CD14-positive monocyte (primary cell): ENCODE measurements around the gene TES. TPM values are rescaled to one million over a fixed set of nuclear protein-coding genes. Genes with fewer than 3 reads are reported as not detected.
A peak's percentile ranks its signal among the peaks of the same experiment; 100 is the strongest.

Experiments
- DNase-seq, 3 donors: peaks; one replicate each; pipeline ENCODE4 v3.0.0-alpha.2; 2011 to 2022
- H2AFZ ChIP-seq: 2 replicates; pipeline ENCODE4 v1.6.0; 2012; ENCODE audit warnings: mild to moderate bottlenecking, low read depth, low read length, inconsistent platforms; ENCODE audit not compliant: insufficient read depth, poor library complexity, severe bottlenecking
- H3K27ac ChIP-seq, 2 donors: 1 replicate in 1 of 2; 2 replicates in 1 of 2; pipeline ENCODE4 v1.5.1; 2012 to 2013; ENCODE audit warnings: low read length in 2 of 2, control low read depth in 1 of 2, inconsistent platforms in 1 of 2, low read depth in 1 of 2, mild to moderate bottlenecking in 1 of 2
- H3K27me3 ChIP-seq, 2 donors: one replicate each; pipeline versions ENCODE4 v1.6.0 to v1.6.1; 2011 to 2013; ENCODE audit warnings: low read length in 2 of 2; ENCODE audit not compliant: control insufficient read depth in 2 of 2, insufficient read depth in 2 of 2
- H3K36me3 ChIP-seq, 2 donors: replicated peaks in 1 of 2; 1 replicate in 1 of 2; 2 replicates in 1 of 2; pipeline versions ENCODE4 v1.5.1 to v1.6.1; 2012 to 2013; ENCODE audit warnings: low read length in 2 of 2, control low read depth in 1 of 2, inconsistent platforms in 1 of 2, mild to moderate bottlenecking in 1 of 2; ENCODE audit not compliant: insufficient read depth in 2 of 2, control insufficient read depth in 1 of 2
- H3K4me1 ChIP-seq, 2 donors: 1 replicate in 1 of 2; 2 replicates in 1 of 2; pipeline versions ENCODE4 v1.5.1 to v1.6.1; 2012 to 2013; ENCODE audit warnings: low read length in 2 of 2, control low read depth in 1 of 2, inconsistent platforms in 1 of 2, mild to moderate bottlenecking in 1 of 2, moderate library complexity in 1 of 2; ENCODE audit not compliant: insufficient read depth in 2 of 2, control insufficient read depth in 1 of 2
- H3K4me2 ChIP-seq: replicated peaks from 2 replicates; pipeline ENCODE3; 2012; ENCODE audit warnings: low read length, moderate library complexity, mild to moderate bottlenecking; ENCODE audit not compliant: poor library complexity, severe bottlenecking; ENCODE audit errors: extremely low read depth
- H3K4me3 ChIP-seq, 3 experiments: fragments of 200-600 bp in 1 of 3; sonication (generic) in 1 of 3; replicated peaks in 1 of 3; 1 replicate in 2 of 3; 2 replicates in 1 of 3; pipeline ENCODE4 v1.5.1; 2011 to 2013; ENCODE audit warnings: low read length in 3 of 3, mild to moderate bottlenecking in 3 of 3, control low read depth in 2 of 3, low read depth in 2 of 3, inconsistent platforms in 1 of 3, moderate library complexity in 1 of 3
- H3K79me2 ChIP-seq: 2 replicates; pipeline ENCODE4 v1.6.0; 2012; ENCODE audit warnings: mild to moderate bottlenecking, control low read depth, inconsistent platforms, low read length, moderate library complexity; ENCODE audit not compliant: insufficient read depth
- H3K9ac ChIP-seq: 2 replicates; pipeline ENCODE4 v1.6.0; 2017; ENCODE audit warnings: low read length, mild to moderate bottlenecking; ENCODE audit not compliant: insufficient read depth, poor library complexity, severe bottlenecking
- H3K9me3 ChIP-seq, 2 donors: replicated peaks in 1 of 2; 1 replicate in 1 of 2; 2 replicates in 1 of 2; pipeline versions ENCODE4 v1.5.1 to v1.6.1; 2012 to 2013; ENCODE audit warnings: low read length in 2 of 2, control low read depth in 1 of 2; ENCODE audit not compliant: control insufficient read depth in 1 of 2, insufficient read depth in 1 of 2
- H4K20me1 ChIP-seq: 2 replicates; pipeline ENCODE4 v1.6.0; 2012; ENCODE audit warnings: mild to moderate bottlenecking, low read length, control low read depth, moderate library complexity; ENCODE audit not compliant: insufficient read depth
- H3K27ac Mint-ChIP-seq, 7 donors: one replicate each; pipeline ENCODE4 v1.8.0; 2020; ENCODE audit warnings: mild to moderate bottlenecking in 7 of 7, mixed read lengths in 7 of 7, moderate library complexity in 6 of 7, inconsistent platforms in 2 of 7
- H3K27me3 Mint-ChIP-seq, 3 donors: one replicate each; pipeline ENCODE4 v1.8.0; 2021 to 2022; ENCODE audit warnings: low read depth in 3 of 3, mild to moderate bottlenecking in 3 of 3, mixed read lengths in 3 of 3, moderate library complexity in 3 of 3, inconsistent platforms in 1 of 3
- H3K36me3 Mint-ChIP-seq, 2 donors: one replicate each; pipeline ENCODE4 v1.8.0; 2020; ENCODE audit warnings: mixed read lengths in 2 of 2, inconsistent platforms in 1 of 2, mild to moderate bottlenecking in 1 of 2
- H3K4me1 Mint-ChIP-seq: one replicate; pipeline ENCODE4 v1.8.0; 2020; ENCODE audit warnings: mild to moderate bottlenecking, mixed read lengths
- H3K4me3 Mint-ChIP-seq, 2 donors: one replicate each; pipeline ENCODE4 v1.8.0; 2020; ENCODE audit warnings: mild to moderate bottlenecking in 2 of 2, mixed read lengths in 2 of 2, moderate library complexity in 1 of 2
- H3K9me3 Mint-ChIP-seq, 7 donors: one replicate each; pipeline ENCODE4 v1.8.0; 2020 to 2022; ENCODE audit warnings: mixed read lengths in 7 of 7, mild to moderate bottlenecking in 6 of 7, moderate library complexity in 6 of 7, inconsistent platforms in 2 of 7
- WGBS: methylation state at CpG from one replicate; pipeline ENCODE4 v1.1.5; 2013; ENCODE audit warnings: missing lambda C conversion rate; ENCODE audit not compliant: insufficient coverage; 5-methylcytosine and 5-hydroxymethylcytosine counted together
- intact Hi-C, 2 donors: fragments of 100-400 bp; cut with micrococcal nuclease; formaldehyde crosslinking; loops; one replicate each; pipeline versions ENCODE4 v1.15.0 to v1.15.1; 2023
- polyA plus RNA-seq, 3 donors: library from polyadenylated mRNA; depleted of rRNA in 1 of 3; unstranded in 2 of 3; stranded (reverse) in 1 of 3; fragments of 300-500 nt in 2 of 3; fragments of >200 nt in 1 of 3; fragmentation: Illumina TruSeq in 2 of 3; gene quantifications; 1 replicate in 2 of 3; 2 replicates in 1 of 3; pipeline ENCODE4 v1.2.3, GENCODE V29; 2012 to 2021
- TF ChIP-seq, protein P1 (sequence below): fragments of 200-600 bp; IDR thresholded peaks from one replicate; pipeline ENCODE4 v1.8.0; 2022; ENCODE audit warnings: antibody characterized with exemption, mild to moderate bottlenecking

TES gene
- polyA plus RNA-seq, 3 donors = 61.7 to 104 (median 89.0) TPM

DNA sequence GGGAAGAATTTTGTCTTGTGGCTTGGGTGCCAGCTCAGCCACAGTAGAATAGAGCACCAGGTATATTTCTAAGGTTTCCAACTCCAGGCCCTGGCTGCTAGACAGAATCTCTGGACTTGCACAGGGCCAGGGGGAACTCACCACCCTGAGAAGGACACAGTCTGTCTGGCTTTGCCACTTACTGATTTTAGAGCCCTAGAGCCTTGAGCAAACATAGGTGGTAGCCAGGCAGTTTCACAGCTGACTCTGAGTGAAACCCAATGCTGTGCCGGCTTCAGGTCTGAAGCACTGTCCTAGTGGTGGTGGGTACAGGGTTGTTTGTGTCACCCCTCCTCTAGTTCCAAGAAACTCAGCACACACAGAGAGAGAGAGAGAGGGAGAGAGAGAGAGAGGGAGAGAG is 81.6 kb downstream of the TES start:
- intact Hi-C loops = no loop called here
- Mint-ChIP-seq H3K36me3 (no peaks in the 10 kb centered on the region), H3K9me3 (peaks cover 4 to 15% (median 8%) of the 10 kb centered on the region in 7 donors), H3K4me1 (peaks cover 2% of the 10 kb centered on the region), H3K27me3 (peaks cover 0 to 1% (median 0%) of the 10 kb centered on the region in 3 donors), H3K27ac (peak overlapping the region in 1 of 7 donors; percentile 66), H3K4me3 (no peak overlapping the region)
- Histone ChIP-seq H4K20me1 (no peaks in the 10 kb centered on the region), H3K27me3 (no peaks in the 10 kb centered on the region), H3K27ac (no peak overlapping the region), H3K9ac (no peak overlapping the region), H3K4me2 (no peak overlapping the region), H3K4me3 (no peak overlapping the region), H3K9me3 (peaks cover 0 to 13% of the 10 kb centered on the region in 2 donors), H3K4me1 (no peaks in the 10 kb centered on the region), H3K79me2 (no peaks in the 10 kb centered on the region), H2AFZ (no peak overlapping the region), H3K36me3 (no peaks in the 10 kb centered on the region)
- no peak for DNase-seq
- no CpG with 5 or more reads among the region's 1 CpG for WGBS
- TF ChIP-seq, protein P1, sequence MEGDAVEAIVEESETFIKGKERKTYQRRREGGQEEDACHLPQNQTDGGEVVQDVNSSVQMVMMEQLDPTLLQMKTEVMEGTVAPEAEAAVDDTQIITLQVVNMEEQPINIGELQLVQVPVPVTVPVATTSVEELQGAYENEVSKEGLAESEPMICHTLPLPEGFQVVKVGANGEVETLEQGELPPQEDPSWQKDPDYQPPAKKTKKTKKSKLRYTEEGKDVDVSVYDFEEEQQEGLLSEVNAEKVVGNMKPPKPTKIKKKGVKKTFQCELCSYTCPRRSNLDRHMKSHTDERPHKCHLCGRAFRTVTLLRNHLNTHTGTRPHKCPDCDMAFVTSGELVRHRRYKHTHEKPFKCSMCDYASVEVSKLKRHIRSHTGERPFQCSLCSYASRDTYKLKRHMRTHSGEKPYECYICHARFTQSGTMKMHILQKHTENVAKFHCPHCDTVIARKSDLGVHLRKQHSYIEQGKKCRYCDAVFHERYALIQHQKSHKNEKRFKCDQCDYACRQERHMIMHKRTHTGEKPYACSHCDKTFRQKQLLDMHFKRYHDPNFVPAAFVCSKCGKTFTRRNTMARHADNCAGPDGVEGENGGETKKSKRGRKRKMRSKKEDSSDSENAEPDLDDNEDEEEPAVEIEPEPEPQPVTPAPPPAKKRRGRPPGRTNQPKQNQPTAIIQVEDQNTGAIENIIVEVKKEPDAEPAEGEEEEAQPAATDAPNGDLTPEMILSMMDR = no peak

DNA sequence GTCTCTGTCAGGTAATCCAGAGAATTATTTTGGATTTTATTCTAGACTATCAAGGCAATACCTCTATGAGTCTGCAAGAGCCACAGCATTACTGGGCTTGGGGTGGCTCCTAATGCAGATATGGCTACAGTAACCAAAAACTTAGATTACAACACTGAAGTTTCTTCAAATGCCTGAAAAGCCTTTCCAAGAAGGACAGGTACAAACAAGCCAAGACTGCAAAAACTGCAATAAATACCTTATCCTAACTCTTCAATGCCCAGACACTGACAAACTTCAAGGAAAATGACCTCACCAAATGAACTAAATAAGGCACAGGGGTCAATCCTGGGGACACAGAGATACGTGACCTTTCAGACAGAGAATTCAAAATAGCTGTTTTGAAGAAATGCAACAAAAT is 82.0 kb downstream of the TES start:
- Histone ChIP-seq H3K79me2 (no peaks in the 10 kb centered on the region), H3K9ac (no peak overlapping the region), H3K9me3 (peaks cover 0 to 13% of the 10 kb centered on the region in 2 donors), H3K4me2 (no peak overlapping the region), H3K4me1 (no peaks in the 10 kb centered on the region), H3K27ac (no peak overlapping the region), H3K27me3 (no peaks in the 10 kb centered on the region), H2AFZ (no peak overlapping the region), H3K36me3 (no peaks in the 10 kb centered on the region), H3K4me3 (no peak overlapping the region), H4K20me1 (no peaks in the 10 kb centered on the region)
- Mint-ChIP-seq H3K27ac (no peak overlapping the region), H3K4me3 (no peak overlapping the region), H3K36me3 (no peaks in the 10 kb centered on the region), H3K27me3 (peaks cover 0 to 4% (median 0%) of the 10 kb centered on the region in 3 donors), H3K9me3 (peaks cover 4 to 15% (median 8%) of the 10 kb centered on the region in 7 donors), H3K4me1 (no peaks in the 10 kb centered on the region)
- TF ChIP-seq, protein P1 = no peak
- WGBS = no CpG with 5 or more reads among the region's 1 CpG
- no peak for DNase-seq
- intact Hi-C loops = no loop called here
